Neural progenitor cell (in vitro differentiated cells): Measurements from ENCODE around the gene SLC49A4. TPM values are rescaled to one million over a fixed set of nuclear protein-coding genes. Genes with fewer than 3 reads are reported as not detected.

Experiments used
- DNase-seq: peaks from one replicate; pipeline ENCODE4 v3.0.0-alpha.2; 2016; ENCODE audit warnings: low spot score
- H2AFZ ChIP-seq: fragments of 200-600 bp; sonication (generic); replicated peaks from 2 replicates; pipeline ENCODE4 v1.6.1; 2016; ENCODE audit warnings: antibody characterized with exemption
- H3F3A ChIP-seq: fragments of 200-600 bp; sonication (generic); 2 replicates; pipeline ENCODE4 v1.6.1; 2016; ENCODE audit warnings: antibody characterized with exemption, low read depth
- H3K27ac ChIP-seq: fragments of 200-600 bp; sonication (generic); 2 replicates; pipeline ENCODE4 v1.5.1; 2016; ENCODE audit warnings: mild to moderate bottlenecking
- H3K27me3 ChIP-seq: fragments of 200-600 bp; sonication (generic); 2 replicates; pipeline ENCODE4 v1.6.1; 2016; ENCODE audit warnings: mild to moderate bottlenecking, moderate library complexity
- H3K36me3 ChIP-seq: fragments of 200-600 bp; sonication (generic); 2 replicates; pipeline ENCODE4 v1.5.1; 2016
- H3K4me1 ChIP-seq: fragments of 200-600 bp; sonication (generic); 2 replicates; pipeline ENCODE4 v1.6.1; 2016; ENCODE audit warnings: mixed run types
- H3K4me2 ChIP-seq: fragments of 200-600 bp; sonication (generic); 2 replicates; pipeline ENCODE4 v1.6.1; 2016
- H3K4me3 ChIP-seq: fragments of 200-600 bp; sonication (generic); 2 replicates; pipeline ENCODE4 v1.5.1; 2016
- H3K79me2 ChIP-seq: fragments of 200-600 bp; sonication (generic); 2 replicates; pipeline ENCODE4 v1.6.1; 2016; ENCODE audit warnings: low read depth
- H3K9ac ChIP-seq: fragments of 200-600 bp; sonication (generic); 2 replicates; pipeline ENCODE4 v1.6.1; 2016
- H3K9me3 ChIP-seq: fragments of 200-600 bp; sonication (generic); 2 replicates; pipeline ENCODE4 v1.5.1; 2016; ENCODE audit warnings: low read depth
- H4K20me1 ChIP-seq: fragments of 200-600 bp; sonication (generic); 2 replicates; pipeline ENCODE4 v1.6.1; 2016; ENCODE audit warnings: low read depth
- H3K27ac Mint-ChIP-seq: 3 replicates; pipeline ENCODE4 v1.8.0; 2021; ENCODE audit warnings: mixed read lengths
- H3K27me3 Mint-ChIP-seq: 2 replicates; pipeline ENCODE4 v1.8.0; 2022; ENCODE audit warnings: low read depth, mild to moderate bottlenecking, inconsistent platforms, moderate library complexity, mixed read lengths; ENCODE audit not compliant: insufficient read depth
- H3K36me3 Mint-ChIP-seq: 3 replicates; pipeline ENCODE4 v1.8.0; 2021; ENCODE audit warnings: mixed read lengths
- H3K4me1 Mint-ChIP-seq: 3 replicates; pipeline ENCODE4 v1.8.0; 2021; ENCODE audit warnings: mixed read lengths
- H3K4me3 Mint-ChIP-seq: 3 replicates; pipeline ENCODE4 v1.8.0; 2021; ENCODE audit warnings: mild to moderate bottlenecking, moderate library complexity, mixed read lengths
- H3K9me3 Mint-ChIP-seq: 3 replicates; pipeline ENCODE4 v1.8.0; 2020; ENCODE audit warnings: mixed read lengths
- CTCF ChIP-seq: fragments of 200-600 bp; sonication (generic); IDR thresholded peaks from 2 replicates; pipeline ENCODE4 v1.5.1; 2017; ENCODE audit warnings: antibody characterized with exemption, mild to moderate bottlenecking
- EZH2 ChIP-seq: fragments of 200-600 bp; sonication (generic); IDR thresholded peaks from 2 replicates; pipeline ENCODE4 v1.6.1; 2017; ENCODE audit warnings: antibody characterized with exemption, mild to moderate bottlenecking, moderate library complexity
- EZH2phosphoT487 ChIP-seq: fragments of 200-600 bp; sonication (generic); IDR thresholded peaks from 2 replicates; pipeline ENCODE4 v1.6.1; 2017; ENCODE audit warnings: antibody characterized with exemption
- total RNA-seq: library from RNA; depleted of rRNA; stranded (reverse); fragments of >200 nt; gene quantifications from 2 replicates; pipeline ENCODE4 v1.2.3, GENCODE V29; 2015; ENCODE audit warnings: low replicate concordance

SLC49A4 gene
- total RNA-seq, 1 donor from 2014 or later = 21.6 TPM

GRCh38 chr3:122924056-122924455 lies 129.2 kb downstream of the SLC49A4 start:
- peaks cover 8% of the 10 kb centered on the region for H3K4me1 ChIP-seq
- H2AFZ ChIP-seq = no peak overlapping the region
- H3K9me3 ChIP-seq = no peaks in the 10 kb centered on the region
- H3K4me3 Mint-ChIP-seq = no peak overlapping the region
- no peaks in the 10 kb centered on the region for H3K9me3 Mint-ChIP-seq
- no peaks in the 10 kb centered on the region for H3K79me2 ChIP-seq
- H3K4me3 ChIP-seq = no peak overlapping the region
- H3K36me3 Mint-ChIP-seq = peaks cover 11% of the 10 kb centered on the region
- H3K27ac ChIP-seq = no peak overlapping the region
- no peaks in the 10 kb centered on the region for H3K36me3 ChIP-seq
- no peak overlapping the region for H3K4me2 ChIP-seq
- H3K9ac ChIP-seq = no peak overlapping the region
- peaks cover 3% of the 10 kb centered on the region for H3K4me1 Mint-ChIP-seq
- peaks cover 19% of the 10 kb centered on the region for H4K20me1 ChIP-seq
- no peak for TF ChIP-seq CTCF
- no peak for TF ChIP-seq EZH2
- no peak for TF ChIP-seq EZH2phosphoT487
- DNase-seq = no peak
- H3K27ac Mint-ChIP-seq = no peak overlapping the region
- peaks cover 35% of the 10 kb centered on the region for H3K27me3 ChIP-seq
- H3F3A ChIP-seq = no peaks in the 10 kb centered on the region
- H3K27me3 Mint-ChIP-seq = peaks cover 11% of the 10 kb centered on the region

- H3K27ac Mint-ChIP-seq = no peak overlapping the region
- H3K4me1 Mint-ChIP-seq = peaks cover 13% of the 10 kb centered on the region
- Histone ChIP-seq H4K20me1 (peaks cover 15% of the 10 kb centered on the region), H2AFZ (no peak overlapping the region), H3K9me3 (no peaks in the 10 kb centered on the region), H3K79me2 (no peaks in the 10 kb centered on the region), H3K36me3 (no peaks in the 10 kb centered on the region), H3F3A (no peaks in the 10 kb centered on the region), H3K4me2 (no peak overlapping the region), H3K27me3 (peaks cover 35% of the 10 kb centered on the region), H3K4me3 (no peak overlapping the region), H3K27ac (no peak overlapping the region), H3K9ac (no peak overlapping the region), H3K4me1 (peaks cover 8% of the 10 kb centered on the region)
- H3K36me3 Mint-ChIP-seq = peaks cover 5% of the 10 kb centered on the region
- H3K27me3 Mint-ChIP-seq = peaks cover 7% of the 10 kb centered on the region
- no peak for DNase-seq
- H3K4me3 Mint-ChIP-seq = no peak overlapping the region
- no peaks in the 10 kb centered on the region for H3K9me3 Mint-ChIP-seq
- TF ChIP-seq CTCF = no peak
- no peak for TF ChIP-seq EZH2
- TF ChIP-seq EZH2phosphoT487 = no peak
Measured at GRCh38 chr3:122925756-122926155, 130.9 kb downstream of the SLC49A4 start.

- DNase-seq = no peak
- peaks cover 15% of the 10 kb centered on the region for H4K20me1 ChIP-seq
- H3K79me2 ChIP-seq = no peaks in the 10 kb centered on the region
- Mint-ChIP-seq H3K4me1 (peaks cover 13% of the 10 kb centered on the region), H3K27me3 (peaks cover 7% of the 10 kb centered on the region), H3K4me3 (no peak overlapping the region), H3K27ac (no peak overlapping the region), H3K36me3 (peaks cover 5% of the 10 kb centered on the region), H3K9me3 (no peaks in the 10 kb centered on the region)
- no peak overlapping the region for H3K9ac ChIP-seq
- no peak overlapping the region for H3K4me3 ChIP-seq
- H3K27ac ChIP-seq = no peak overlapping the region
- H3K9me3 ChIP-seq = no peaks in the 10 kb centered on the region
- H3K27me3 ChIP-seq = peaks cover 30% of the 10 kb centered on the region
- H2AFZ ChIP-seq = no peak overlapping the region
- H3K4me2 ChIP-seq = no peak overlapping the region
- H3K36me3 ChIP-seq = no peaks in the 10 kb centered on the region
- TF ChIP-seq CTCF = no peak
- TF ChIP-seq EZH2 = no peak
- TF ChIP-seq EZH2phosphoT487 = no peak
- H3K4me1 ChIP-seq = peaks cover 8% of the 10 kb centered on the region
- no peaks in the 10 kb centered on the region for H3F3A ChIP-seq
Measured at GRCh38 chr3:122926322-122926721, 131.5 kb downstream of the SLC49A4 start.
